ENCODE results near the gene CLPX. TPM values are rescaled to one million over a fixed set of nuclear protein-coding genes. Genes with fewer than 3 reads are reported as not detected.

Gene CLPX
- total and polyA plus RNA-seq, 9 of the 15 experiments (the other 6 are each of a cell fraction or from before 2014, with no cell fraction given): 11.2 to 83.3 (median 51.3) TPM

DNA sequence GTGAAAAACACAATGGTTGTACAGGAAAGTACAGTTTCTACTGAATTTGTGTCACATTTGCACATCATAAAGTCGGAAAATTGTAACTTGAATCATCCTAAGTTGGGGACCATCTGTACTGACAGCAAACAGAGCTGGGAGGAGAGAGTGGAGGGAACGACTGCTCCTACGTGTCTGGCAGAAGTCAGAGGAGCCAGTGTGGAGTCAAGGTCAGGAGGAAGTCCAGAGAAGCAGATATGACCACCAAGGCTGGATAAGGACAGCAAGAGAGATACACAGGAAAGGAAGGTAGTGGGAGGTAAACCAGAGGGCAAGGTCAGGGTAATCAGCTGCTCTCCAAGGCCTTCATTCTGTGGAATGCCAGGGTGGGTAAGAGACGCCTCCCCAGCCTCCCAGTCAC is 28.9 kb upstream of the CLPX start:
- peak in 1 of 4 experiments; percentile 27 for DNase-seq (ENCODE audit: extremely low read depth in 1 of 4, low spot score in 3 of 4)
- no peak overlapping the region for H3K27ac ChIP-seq (ENCODE audit: extremely low read depth, low read depth, low read length)
- intact Hi-C loops (cut with micrococcal nuclease): no loop called here
- 0 out of 2 replicates have a peak, but pooled peaks cover 3% of the 10 kb centered on the region for H4K20me1 ChIP-seq (replicated peaks; ENCODE audit: control insufficient read depth, insufficient read depth, low read length)
- POLR2A ChIA-PET: interaction anchor here (1.1 kb wide), 1 partner anchor 91 kb away, joined by 3 read pairs; the partner anchor contains the start of gene RNU5B-1
- H2AFZ ChIP-seq (ENCODE audit: low read depth, low read length): no peak overlapping the region; the same call in 1 of the 2 replicates
- ATAC-seq: no peak
- FAIRE-seq: peak; percentile 76
- H3K4me2 ChIP-seq (ENCODE audit: insufficient read depth, low read length): no peak overlapping the region; the same call in 1 of the 2 replicates
- H3K27me3 ChIP-seq (ENCODE audit: control insufficient read depth in 2 of 2, insufficient read depth in 2 of 2, low read length in 2 of 2): no peaks in the 10 kb centered on the region
- no peaks in the 10 kb centered on the region for H3K79me2 ChIP-seq (ENCODE audit: control insufficient read depth, insufficient read depth, low read length)
- peaks cover 24 to 37% of the 10 kb centered on the region in 2 experiments; a peak in 3 of 5 replicates for H3K4me1 ChIP-seq (replicated peaks in 1 of 2; ENCODE audit: control insufficient read depth in 2 of 2, insufficient read depth in 2 of 2, low read length in 2 of 2)
- peak overlapping the region in 1 of 2 experiments; percentile 30; a peak in 1 of 4 replicates for H3K9ac ChIP-seq (ENCODE audit: insufficient read depth in 1 of 2, low read depth in 2 of 2, low read length in 2 of 2)
- H3K4me3 ChIP-seq: no peak overlapping the region
- CTCF ChIA-PET (ENCODE audit: low intra/inter-chr PET ratio): no interaction called here
- H3K9me1 ChIP-seq (ENCODE audit: control insufficient read depth, insufficient read depth, low read length): no peaks in the 10 kb centered on the region
- no TSS peak for BruUV-seq (replicated peaks)
- 14% methylated on average over 4 of the region's 4 CpGs for WGBS (ENCODE audit: insufficient coverage, low coverage, missing lambda C conversion rate)
- in situ Hi-C loops (cut with MboI): no loop called here
- H3K9me3 ChIP-seq (replicated peaks; ENCODE audit: control insufficient read depth, insufficient read depth, low read depth, low read length): no peaks in the 10 kb centered on the region
- H3K36me3 ChIP-seq (ENCODE audit: control insufficient read depth, insufficient read depth, low read length): no peaks in the 10 kb centered on the region
- TF ChIP-seq CBFA2T3 (IDR thresholded peaks at IDR 0.05) (0 out of 2 replicates have a peak, but pooled peaks have one; percentile 41), NCOA4 (IDR thresholded peaks at IDR 0.05; ENCODE audit: partially characterized antibody) (no peak), ZNF408 (CRISPR knock-in tag; IDR thresholded peaks at IDR 0.05; ENCODE audit: low read depth) (no peak), SAFB2 (IDR thresholded peaks at IDR 0.05; ENCODE audit: borderline replicate concordance, low read depth, low read length, severe bottlenecking) (no peak), ZNF175 (CRISPR knock-in tag; IDR thresholded peaks at IDR 0.05; ENCODE audit: low read depth) (no peak), PCBP1 (IDR thresholded peaks at IDR 0.05; ENCODE audit: low read depth, low read length, poor library complexity, severe bottlenecking) (no peak), ESRRA (IDR thresholded peaks at IDR 0.05; ENCODE audit: borderline replicate concordance, low read depth) (peak; percentile 76), KAT2B (IDR thresholded peaks at IDR 0.05; ENCODE audit: low read depth, low read length) (no peak), SPI1 (IDR thresholded peaks at IDR 0.05; ENCODE audit: borderline replicate concordance, low read depth, low read length) (peak; percentile 17; the same call in 1 of the 2 replicates), SREBF1 (IDR thresholded peaks at IDR 0.05; ENCODE audit: borderline replicate concordance, low read depth, low read length) (no peak), MECOM (CRISPR knock-in tag; IDR thresholded peaks at IDR 0.05) (no peak), BRD4 (IDR thresholded peaks at IDR 0.05) (no peak), FOXA3 (CRISPR knock-in tag; conservative IDR thresholded peaks at IDR 0.05 in 1 of 2, IDR thresholded peaks at IDR 0.05 in 1 of 2) (no peak), ZC3H8 (IDR thresholded peaks at IDR 0.05) (no peak), MYNN (IDR thresholded peaks at IDR 0.05) (no peak), MYNN (CRISPR knock-in tag; IDR thresholded peaks at IDR 0.05) (no peak), ARID1B (IDR thresholded peaks at IDR 0.05) (0 out of 2 replicates have a peak, but pooled peaks have one; percentile 16), TCF3 (CRISPR knock-in tag; IDR thresholded peaks at IDR 0.05) (0 out of 2 replicates have a peak, but pooled peaks have one; percentile 15), JUND (IDR thresholded peaks at IDR 0.05; ENCODE audit: borderline replicate concordance, low read depth, low read length) (no peak), JUND (tag; IDR thresholded peaks at IDR 0.05; ENCODE audit: borderline replicate concordance, low read depth, low read length) (no peak)
- TF ChIP-seq, protein P1, sequence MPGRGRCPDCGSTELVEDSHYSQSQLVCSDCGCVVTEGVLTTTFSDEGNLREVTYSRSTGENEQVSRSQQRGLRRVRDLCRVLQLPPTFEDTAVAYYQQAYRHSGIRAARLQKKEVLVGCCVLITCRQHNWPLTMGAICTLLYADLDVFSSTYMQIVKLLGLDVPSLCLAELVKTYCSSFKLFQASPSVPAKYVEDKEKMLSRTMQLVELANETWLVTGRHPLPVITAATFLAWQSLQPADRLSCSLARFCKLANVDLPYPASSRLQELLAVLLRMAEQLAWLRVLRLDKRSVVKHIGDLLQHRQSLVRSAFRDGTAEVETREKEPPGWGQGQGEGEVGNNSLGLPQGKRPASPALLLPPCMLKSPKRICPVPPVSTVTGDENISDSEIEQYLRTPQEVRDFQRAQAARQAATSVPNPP (IDR thresholded peaks at IDR 0.05; ENCODE audit: borderline replicate concordance, insufficient read depth, insufficient read length): no peak

All from K562 (cell line).